CD14-positive monocyte (primary cell): Measurements from ENCODE around the gene CFAP68. TPM values are rescaled to one million over a fixed set of nuclear protein-coding genes. Genes with fewer than 3 reads are reported as not detected.

ENCODE experiments used
- DNase-seq, 3 donors: peaks; one replicate each; pipeline ENCODE4 v3.0.0-alpha.2; 2011 to 2022
- H2AFZ ChIP-seq: 2 replicates; pipeline ENCODE4 v1.6.0; 2012; ENCODE audit warnings: mild to moderate bottlenecking, low read depth, low read length, inconsistent platforms; ENCODE audit not compliant: insufficient read depth, poor library complexity, severe bottlenecking
- H3K27ac ChIP-seq, 2 donors: 1 replicate in 1 of 2; 2 replicates in 1 of 2; pipeline ENCODE4 v1.5.1; 2012 to 2013; ENCODE audit warnings: low read length in 2 of 2, control low read depth in 1 of 2, inconsistent platforms in 1 of 2, low read depth in 1 of 2, mild to moderate bottlenecking in 1 of 2
- H3K27me3 ChIP-seq, 2 donors: one replicate each; pipeline versions ENCODE4 v1.6.0 to v1.6.1; 2011 to 2013; ENCODE audit warnings: low read length in 2 of 2; ENCODE audit not compliant: control insufficient read depth in 2 of 2, insufficient read depth in 2 of 2
- H3K36me3 ChIP-seq, 2 donors: replicated peaks in 1 of 2; 1 replicate in 1 of 2; 2 replicates in 1 of 2; pipeline versions ENCODE4 v1.5.1 to v1.6.1; 2012 to 2013; ENCODE audit warnings: low read length in 2 of 2, control low read depth in 1 of 2, inconsistent platforms in 1 of 2, mild to moderate bottlenecking in 1 of 2; ENCODE audit not compliant: insufficient read depth in 2 of 2, control insufficient read depth in 1 of 2
- H3K4me1 ChIP-seq, 2 donors: 1 replicate in 1 of 2; 2 replicates in 1 of 2; pipeline versions ENCODE4 v1.5.1 to v1.6.1; 2012 to 2013; ENCODE audit warnings: low read length in 2 of 2, control low read depth in 1 of 2, inconsistent platforms in 1 of 2, mild to moderate bottlenecking in 1 of 2, moderate library complexity in 1 of 2; ENCODE audit not compliant: insufficient read depth in 2 of 2, control insufficient read depth in 1 of 2
- H3K4me2 ChIP-seq: replicated peaks from 2 replicates; pipeline ENCODE3; 2012; ENCODE audit warnings: low read length, moderate library complexity, mild to moderate bottlenecking; ENCODE audit not compliant: poor library complexity, severe bottlenecking; ENCODE audit errors: extremely low read depth
- H3K4me3 ChIP-seq, 3 experiments: fragments of 200-600 bp in 1 of 3; sonication (generic) in 1 of 3; replicated peaks in 1 of 3; 1 replicate in 2 of 3; 2 replicates in 1 of 3; pipeline ENCODE4 v1.5.1; 2011 to 2013; ENCODE audit warnings: low read length in 3 of 3, mild to moderate bottlenecking in 3 of 3, control low read depth in 2 of 3, low read depth in 2 of 3, inconsistent platforms in 1 of 3, moderate library complexity in 1 of 3
- H3K79me2 ChIP-seq: 2 replicates; pipeline ENCODE4 v1.6.0; 2012; ENCODE audit warnings: mild to moderate bottlenecking, control low read depth, inconsistent platforms, low read length, moderate library complexity; ENCODE audit not compliant: insufficient read depth
- H3K9ac ChIP-seq: 2 replicates; pipeline ENCODE4 v1.6.0; 2017; ENCODE audit warnings: low read length, mild to moderate bottlenecking; ENCODE audit not compliant: insufficient read depth, poor library complexity, severe bottlenecking
- H3K9me3 ChIP-seq, 2 donors: replicated peaks in 1 of 2; 1 replicate in 1 of 2; 2 replicates in 1 of 2; pipeline versions ENCODE4 v1.5.1 to v1.6.1; 2012 to 2013; ENCODE audit warnings: low read length in 2 of 2, control low read depth in 1 of 2; ENCODE audit not compliant: control insufficient read depth in 1 of 2, insufficient read depth in 1 of 2
- H4K20me1 ChIP-seq: 2 replicates; pipeline ENCODE4 v1.6.0; 2012; ENCODE audit warnings: mild to moderate bottlenecking, low read length, control low read depth, moderate library complexity; ENCODE audit not compliant: insufficient read depth
- H3K27ac Mint-ChIP-seq, 7 donors: one replicate each; pipeline ENCODE4 v1.8.0; 2020; ENCODE audit warnings: mild to moderate bottlenecking in 7 of 7, mixed read lengths in 7 of 7, moderate library complexity in 6 of 7, inconsistent platforms in 2 of 7
- H3K27me3 Mint-ChIP-seq, 3 donors: one replicate each; pipeline ENCODE4 v1.8.0; 2021 to 2022; ENCODE audit warnings: low read depth in 3 of 3, mild to moderate bottlenecking in 3 of 3, mixed read lengths in 3 of 3, moderate library complexity in 3 of 3, inconsistent platforms in 1 of 3
- H3K36me3 Mint-ChIP-seq, 2 donors: one replicate each; pipeline ENCODE4 v1.8.0; 2020; ENCODE audit warnings: mixed read lengths in 2 of 2, inconsistent platforms in 1 of 2, mild to moderate bottlenecking in 1 of 2
- H3K4me1 Mint-ChIP-seq: one replicate; pipeline ENCODE4 v1.8.0; 2020; ENCODE audit warnings: mild to moderate bottlenecking, mixed read lengths
- H3K4me3 Mint-ChIP-seq, 2 donors: one replicate each; pipeline ENCODE4 v1.8.0; 2020; ENCODE audit warnings: mild to moderate bottlenecking in 2 of 2, mixed read lengths in 2 of 2, moderate library complexity in 1 of 2
- H3K9me3 Mint-ChIP-seq, 7 donors: one replicate each; pipeline ENCODE4 v1.8.0; 2020 to 2022; ENCODE audit warnings: mixed read lengths in 7 of 7, mild to moderate bottlenecking in 6 of 7, moderate library complexity in 6 of 7, inconsistent platforms in 2 of 7
- WGBS: methylation state at CpG from one replicate; pipeline ENCODE4 v1.1.5; 2013; ENCODE audit warnings: missing lambda C conversion rate; ENCODE audit not compliant: insufficient coverage; 5-methylcytosine and 5-hydroxymethylcytosine counted together
- intact Hi-C, 2 donors: fragments of 100-400 bp; cut with micrococcal nuclease; formaldehyde crosslinking; loops; one replicate each; pipeline versions ENCODE4 v1.15.0 to v1.15.1; 2023
- polyA plus RNA-seq, 3 donors: library from polyadenylated mRNA; depleted of rRNA in 1 of 3; unstranded in 2 of 3; stranded (reverse) in 1 of 3; fragments of 300-500 nt in 2 of 3; fragments of >200 nt in 1 of 3; fragmentation: Illumina TruSeq in 2 of 3; gene quantifications; 1 replicate in 2 of 3; 2 replicates in 1 of 3; pipeline ENCODE4 v1.2.3, GENCODE V29; 2012 to 2021
- TF ChIP-seq, protein P1 (sequence below): fragments of 200-600 bp; IDR thresholded peaks from one replicate; pipeline ENCODE4 v1.8.0; 2022; ENCODE audit warnings: antibody characterized with exemption, mild to moderate bottlenecking

CFAP68 gene
- polyA plus RNA-seq, 3 donors: 3.6 to 5.3 (median 5.0) TPM

DNA sequence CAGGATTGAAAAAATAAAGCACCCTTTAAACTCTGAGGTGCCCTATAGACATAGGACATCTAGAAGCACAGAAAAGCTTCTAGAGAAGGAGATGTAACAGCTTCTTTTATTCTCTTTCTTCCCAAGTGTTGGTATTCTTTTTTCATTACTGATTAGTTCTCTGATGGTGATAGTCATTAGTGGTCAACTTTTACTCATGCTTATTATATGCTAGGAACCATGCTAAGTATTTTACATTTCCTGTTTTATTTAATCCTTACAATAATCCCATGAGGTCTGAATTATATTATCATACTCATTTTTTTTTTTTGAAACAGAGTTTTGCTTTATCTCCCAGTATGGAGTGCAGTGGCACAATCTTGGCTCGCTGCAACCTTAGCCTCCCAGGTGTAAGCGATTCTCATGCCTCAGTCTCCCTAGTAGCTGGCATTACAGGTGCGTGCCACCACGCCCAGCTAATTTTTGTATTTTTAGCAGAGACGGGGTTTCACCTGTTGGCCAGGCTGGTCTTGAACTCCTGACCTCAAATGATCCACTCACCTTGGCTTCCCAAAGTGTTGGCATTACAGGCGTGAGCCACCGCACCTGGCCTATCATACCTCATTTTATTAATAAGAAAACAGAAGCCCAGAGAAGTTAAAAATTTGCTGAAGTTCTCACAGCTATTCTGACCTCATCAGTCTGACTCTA is 42.3 kb downstream of the CFAP68 start:
- TF ChIP-seq, protein P1, sequence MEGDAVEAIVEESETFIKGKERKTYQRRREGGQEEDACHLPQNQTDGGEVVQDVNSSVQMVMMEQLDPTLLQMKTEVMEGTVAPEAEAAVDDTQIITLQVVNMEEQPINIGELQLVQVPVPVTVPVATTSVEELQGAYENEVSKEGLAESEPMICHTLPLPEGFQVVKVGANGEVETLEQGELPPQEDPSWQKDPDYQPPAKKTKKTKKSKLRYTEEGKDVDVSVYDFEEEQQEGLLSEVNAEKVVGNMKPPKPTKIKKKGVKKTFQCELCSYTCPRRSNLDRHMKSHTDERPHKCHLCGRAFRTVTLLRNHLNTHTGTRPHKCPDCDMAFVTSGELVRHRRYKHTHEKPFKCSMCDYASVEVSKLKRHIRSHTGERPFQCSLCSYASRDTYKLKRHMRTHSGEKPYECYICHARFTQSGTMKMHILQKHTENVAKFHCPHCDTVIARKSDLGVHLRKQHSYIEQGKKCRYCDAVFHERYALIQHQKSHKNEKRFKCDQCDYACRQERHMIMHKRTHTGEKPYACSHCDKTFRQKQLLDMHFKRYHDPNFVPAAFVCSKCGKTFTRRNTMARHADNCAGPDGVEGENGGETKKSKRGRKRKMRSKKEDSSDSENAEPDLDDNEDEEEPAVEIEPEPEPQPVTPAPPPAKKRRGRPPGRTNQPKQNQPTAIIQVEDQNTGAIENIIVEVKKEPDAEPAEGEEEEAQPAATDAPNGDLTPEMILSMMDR: no peak
- H3K4me3 Mint-ChIP-seq: no peak overlapping the region
- WGBS: 96% methylated on average over 5 of the region's 7 CpGs
- no peak for DNase-seq
- H3K27me3 Mint-ChIP-seq: peaks cover 3 to 9% (median 9%) of the 10 kb centered on the region in 3 donors
- peak overlapping the region in 1 of 7 donors; percentile 31 for H3K27ac Mint-ChIP-seq
- Histone ChIP-seq H3K27me3 (no peaks in the 10 kb centered on the region), H4K20me1 (no peaks in the 10 kb centered on the region), H3K9me3 (no peaks in the 10 kb centered on the region), H3K4me3 (no peak overlapping the region), H3K79me2 (no peaks in the 10 kb centered on the region), H3K36me3 (no peaks in the 10 kb centered on the region), H3K4me2 (no peak overlapping the region), H3K27ac (no peak overlapping the region), H3K4me1 (peaks cover 20 to 34% of the 10 kb centered on the region in 2 donors), H3K9ac (no peak overlapping the region), H2AFZ (no peak overlapping the region)
- peaks cover 0 to 4% of the 10 kb centered on the region in 2 donors for H3K36me3 Mint-ChIP-seq
- H3K9me3 Mint-ChIP-seq: peaks cover 0 to 2% (median 0%) of the 10 kb centered on the region in 7 donors
- intact Hi-C loops: loop anchor here (10.0 kb wide), 2 partner anchors 163 to 1393 kb away; partner anchors contain the start of genes SDHD (in 1 of the 2), TIMM8B (in 1 of the 2) and TTC12 (in 1 of the 2)
- H3K4me1 Mint-ChIP-seq: peaks cover 28% of the 10 kb centered on the region

DNA sequence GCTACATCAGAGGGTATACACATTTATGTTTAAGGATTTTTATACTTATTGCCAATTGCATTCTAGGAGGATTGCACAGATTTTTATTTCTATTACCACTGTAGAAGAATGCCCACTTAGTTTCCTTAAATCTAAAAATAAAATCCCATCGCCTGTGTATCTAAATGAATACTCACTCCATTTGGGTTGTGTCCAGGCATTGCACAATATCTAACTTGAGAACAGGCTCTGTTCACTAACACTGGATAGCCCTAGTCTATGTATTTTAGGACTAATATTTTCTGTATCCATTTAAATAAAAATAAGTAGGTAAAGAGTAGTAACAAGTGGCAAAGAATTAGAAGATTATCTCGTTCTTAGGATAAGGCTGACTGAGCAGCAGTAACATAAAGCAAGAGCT is 43.5 kb downstream of the CFAP68 start:
- intact Hi-C loops: loop anchor here (10.0 kb wide), 2 partner anchors 162 to 1392 kb away; partner anchors contain the start of genes SDHD (in 1 of the 2), TIMM8B (in 1 of the 2) and TTC12 (in 1 of the 2)
- TF ChIP-seq, protein P1: no peak
- H3K4me1 Mint-ChIP-seq: peaks cover 33% of the 10 kb centered on the region
- Histone ChIP-seq H3K36me3 (no peaks in the 10 kb centered on the region), H3K4me2 (no peak overlapping the region), H3K9me3 (no peaks in the 10 kb centered on the region), H3K27ac (peak overlapping the region in 1 of 2 donors; percentile 1), H3K27me3 (no peaks in the 10 kb centered on the region), H3K79me2 (no peaks in the 10 kb centered on the region), H2AFZ (peak overlapping the region; percentile 46), H3K9ac (no peak overlapping the region), H3K4me1 (peaks cover 26 to 41% of the 10 kb centered on the region in 2 donors), H3K4me3 (no peak overlapping the region), H4K20me1 (no peaks in the 10 kb centered on the region)
- peaks cover 0 to 9% (median 3%) of the 10 kb centered on the region in 3 donors for H3K27me3 Mint-ChIP-seq
- H3K27ac Mint-ChIP-seq: peak overlapping the region in 4 of 7 donors; percentile 18 to 70 (median 43)
- peak in 2 of 3 donors; percentile 26 to 43 for DNase-seq
- H3K4me3 Mint-ChIP-seq: no peak overlapping the region
- H3K9me3 Mint-ChIP-seq: peaks cover 0 to 2% (median 0%) of the 10 kb centered on the region in 7 donors
- peaks cover 0 to 4% of the 10 kb centered on the region in 2 donors for H3K36me3 Mint-ChIP-seq
- 29% methylated on average over 1 of the region's 2 CpGs for WGBS
